HL-60 (cell line): Measurements from ENCODE around the gene KRT74.

ENCODE experiments used
- DNase-seq, 2 experiments: peaks; one replicate each; pipeline ENCODE4 v3.0.0-alpha.2; 2010 to 2020; ENCODE audit warnings: low read depth in 1 of 2, low spot score in 1 of 2
- H3K27ac ChIP-seq: fragments of 250-450 bp; sonication (Bioruptor Pico); replicated peaks from 2 replicates; pipeline ENCODE4 v1.5.1; 2020; ENCODE audit warnings: mild to moderate bottlenecking, moderate library complexity
- H3K27me3 ChIP-seq: fragments of 250-450 bp; sonication (Bioruptor Pico); 2 replicates; pipeline ENCODE4 v1.5.1; 2021; ENCODE audit warnings: mild to moderate bottlenecking, moderate library complexity; ENCODE audit not compliant: insufficient read depth, poor library complexity, severe bottlenecking
- H3K4me3 ChIP-seq: replicated peaks from 2 replicates; pipeline ENCODE4 v1.5.1; 2011; ENCODE audit warnings: mild to moderate bottlenecking, control low read depth, low read length; ENCODE audit not compliant: insufficient read depth
- CTCF ChIP-seq: IDR thresholded peaks from one replicate; pipeline ENCODE4 v1.5.1; 2011; ENCODE audit warnings: low read length, control low read depth, inconsistent platforms; ENCODE audit not compliant: insufficient read depth
- GABPA ChIP-seq: IDR thresholded peaks from 2 replicates; pipeline ENCODE4 v1.6.1; 2012; ENCODE audit warnings: low read depth
- POLR2AphosphoS5 ChIP-seq: IDR thresholded peaks from 2 replicates; pipeline ENCODE4 v1.6.1; 2012; ENCODE audit warnings: low read depth
- SPI1 ChIP-seq: IDR thresholded peaks from 2 replicates; pipeline ENCODE4 v1.6.1; 2012; ENCODE audit warnings: low read depth, mild to moderate bottlenecking, borderline replicate concordance
- TF ChIP-seq, protein P1 (sequence below): IDR thresholded peaks from 2 replicates; pipeline ENCODE4 v1.6.1; 2012; ENCODE audit warnings: low read depth; ENCODE audit not compliant: insufficient replicate concordance

Gene KRT74

GRCh38 chr12:52528641-52529143 lies 45.0 kb downstream of the KRT74 start:
- H3K4me3 ChIP-seq: no peak overlapping the region
- no peak for DNase-seq
- TF ChIP-seq SPI1: no peak
- no peaks in the 10 kb centered on the region for H3K27me3 ChIP-seq
- no peak overlapping the region for H3K27ac ChIP-seq

DNA sequence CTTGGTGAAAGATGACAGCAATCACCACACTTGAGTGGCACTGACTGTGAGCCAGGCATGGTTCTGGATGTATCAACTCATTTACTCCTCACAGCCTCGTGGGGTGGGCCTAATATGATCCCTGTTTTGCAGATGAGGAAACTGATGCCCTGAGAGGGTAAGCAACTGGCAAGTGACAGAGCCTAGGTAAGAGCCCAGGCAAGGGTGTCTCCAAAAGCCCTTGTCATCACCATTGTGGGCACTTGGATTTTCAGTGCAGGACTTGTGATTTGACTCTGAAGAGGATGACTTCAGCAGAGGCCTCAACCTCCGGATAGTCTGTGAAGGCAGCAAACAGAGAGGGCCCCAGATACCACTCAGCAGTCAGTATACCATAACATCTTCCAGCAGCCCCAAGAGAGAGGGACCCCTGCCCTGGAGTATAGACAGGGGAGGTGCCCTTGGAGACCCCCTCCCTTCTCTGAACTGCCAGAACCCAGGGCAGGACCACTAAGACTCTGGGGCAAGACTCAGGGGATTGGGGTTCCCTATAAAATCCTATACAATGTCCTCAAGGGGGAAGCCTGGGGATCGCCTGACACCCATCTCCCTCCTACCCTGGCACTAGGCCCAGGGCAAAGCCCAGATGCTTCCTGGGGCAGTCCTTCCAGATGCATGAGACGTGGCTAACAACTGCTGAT lies 46.4 kb downstream of the KRT74 start:
- Histone ChIP-seq H3K27ac (no peak overlapping the region), H3K27me3 (no peaks in the 10 kb centered on the region), H3K4me3 (no peak overlapping the region)
- TF ChIP-seq GABPA: no peak
- no peak for TF ChIP-seq CTCF
- TF ChIP-seq SPI1: no peak
- TF ChIP-seq, protein P1, sequence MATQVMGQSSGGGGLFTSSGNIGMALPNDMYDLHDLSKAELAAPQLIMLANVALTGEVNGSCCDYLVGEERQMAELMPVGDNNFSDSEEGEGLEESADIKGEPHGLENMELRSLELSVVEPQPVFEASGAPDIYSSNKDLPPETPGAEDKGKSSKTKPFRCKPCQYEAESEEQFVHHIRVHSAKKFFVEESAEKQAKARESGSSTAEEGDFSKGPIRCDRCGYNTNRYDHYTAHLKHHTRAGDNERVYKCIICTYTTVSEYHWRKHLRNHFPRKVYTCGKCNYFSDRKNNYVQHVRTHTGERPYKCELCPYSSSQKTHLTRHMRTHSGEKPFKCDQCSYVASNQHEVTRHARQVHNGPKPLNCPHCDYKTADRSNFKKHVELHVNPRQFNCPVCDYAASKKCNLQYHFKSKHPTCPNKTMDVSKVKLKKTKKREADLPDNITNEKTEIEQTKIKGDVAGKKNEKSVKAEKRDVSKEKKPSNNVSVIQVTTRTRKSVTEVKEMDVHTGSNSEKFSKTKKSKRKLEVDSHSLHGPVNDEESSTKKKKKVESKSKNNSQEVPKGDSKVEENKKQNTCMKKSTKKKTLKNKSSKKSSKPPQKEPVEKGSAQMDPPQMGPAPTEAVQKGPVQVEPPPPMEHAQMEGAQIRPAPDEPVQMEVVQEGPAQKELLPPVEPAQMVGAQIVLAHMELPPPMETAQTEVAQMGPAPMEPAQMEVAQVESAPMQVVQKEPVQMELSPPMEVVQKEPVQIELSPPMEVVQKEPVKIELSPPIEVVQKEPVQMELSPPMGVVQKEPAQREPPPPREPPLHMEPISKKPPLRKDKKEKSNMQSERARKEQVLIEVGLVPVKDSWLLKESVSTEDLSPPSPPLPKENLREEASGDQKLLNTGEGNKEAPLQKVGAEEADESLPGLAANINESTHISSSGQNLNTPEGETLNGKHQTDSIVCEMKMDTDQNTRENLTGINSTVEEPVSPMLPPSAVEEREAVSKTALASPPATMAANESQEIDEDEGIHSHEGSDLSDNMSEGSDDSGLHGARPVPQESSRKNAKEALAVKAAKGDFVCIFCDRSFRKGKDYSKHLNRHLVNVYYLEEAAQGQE: no peak
- TF ChIP-seq POLR2AphosphoS5: no peak
- DNase-seq: no peak

- TF ChIP-seq, protein P1: no peak
- TF ChIP-seq POLR2AphosphoS5: no peak
- no peak for TF ChIP-seq CTCF
- no peak for TF ChIP-seq GABPA
- Histone ChIP-seq H3K27me3 (no peaks in the 10 kb centered on the region), H3K27ac (no peak overlapping the region), H3K4me3 (no peak overlapping the region)
- DNase-seq: no peak
Measured at GRCh38 chr12:52526511-52526951, 47.1 kb downstream of the KRT74 start.

GRCh38 chr12:52525661-52526499 lies 47.8 kb downstream of the KRT74 start:
- no peak for TF ChIP-seq SPI1
- TF ChIP-seq, protein P1: no peak
- no peak for TF ChIP-seq GABPA
- no peak for TF ChIP-seq CTCF
- no peak for TF ChIP-seq POLR2AphosphoS5
- no peak for DNase-seq
- no peak overlapping the region for H3K27ac ChIP-seq

More at GRCh38 chr12:52525661-52526499, 47.8 kb downstream of the KRT74 start:
- H3K27me3 ChIP-seq: no peaks in the 10 kb centered on the region
- H3K4me3 ChIP-seq: no peak overlapping the region
